Retina (tissue), 1 donor: Measurements from ENCODE around the gene ABLIM1.

Source experiments
- DNase-seq: peaks from one replicate; pipeline ENCODE4 v3.0.0-alpha.2; 2016

Gene ABLIM1

GRCh38 chr10:114541081-114541796 is 116.8 kb downstream of the ABLIM1 start:
- no peak for DNase-seq

DNA sequence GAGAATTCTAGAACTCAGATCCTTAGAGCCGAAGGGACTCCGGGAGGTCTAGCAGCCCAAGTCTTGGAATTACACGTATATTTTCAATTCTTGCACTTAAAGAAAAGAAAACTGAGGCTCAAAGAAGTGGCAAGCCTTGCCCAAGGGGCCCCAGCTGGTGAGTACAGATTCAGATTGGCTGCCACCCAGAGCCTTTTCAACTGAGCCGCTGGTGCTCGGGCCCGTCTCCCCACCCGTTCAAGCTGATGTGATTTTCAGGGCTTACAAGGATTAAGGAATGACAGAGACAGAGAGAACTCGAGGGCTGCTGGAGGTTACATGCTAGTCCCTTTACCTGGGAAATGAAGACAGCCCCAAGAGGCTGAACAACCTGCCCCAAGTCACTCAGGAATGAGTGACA is 117.8 kb downstream of the ABLIM1 start:
- no peak for DNase-seq

- no peak for DNase-seq
Observed at GRCh38 chr10:114539623-114540022, 118.5 kb downstream of the ABLIM1 start.

DNA sequence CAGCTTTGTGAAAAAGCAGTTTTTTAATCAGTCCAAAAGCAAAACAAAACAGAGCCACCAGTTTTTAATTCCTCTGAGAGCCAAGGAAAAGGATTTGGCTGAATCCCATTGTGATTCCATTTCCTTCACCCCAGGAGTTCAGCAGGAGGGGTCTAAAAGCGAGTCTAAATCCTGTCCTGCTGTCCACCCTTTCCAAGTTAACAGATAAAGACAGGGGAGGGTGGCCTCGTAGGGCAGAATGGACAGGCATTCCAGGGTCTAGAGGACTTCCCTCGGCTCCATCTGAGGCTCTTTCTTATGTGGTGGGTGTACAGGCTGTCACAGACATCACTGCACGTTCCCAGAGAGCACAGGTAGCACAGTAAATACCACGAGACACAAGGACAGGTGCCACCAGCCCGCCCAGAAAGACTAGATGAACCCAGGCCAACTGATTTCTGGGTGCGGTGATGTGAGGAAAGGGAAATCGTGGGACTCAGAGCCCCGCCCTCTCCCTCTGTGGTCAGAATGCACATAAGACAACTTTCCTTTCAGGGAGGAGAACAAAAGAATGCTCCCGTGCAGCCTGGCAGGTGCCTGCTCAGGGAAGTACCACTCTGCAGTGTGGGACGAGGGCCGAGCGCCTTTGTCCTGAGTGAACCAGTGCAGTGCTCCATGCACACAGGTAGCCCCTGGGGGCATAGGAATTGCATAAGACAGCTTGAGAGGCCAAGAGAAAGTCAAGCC is 119.7 kb downstream of the ABLIM1 start:
- DNase-seq = peak; percentile 18

DNA sequence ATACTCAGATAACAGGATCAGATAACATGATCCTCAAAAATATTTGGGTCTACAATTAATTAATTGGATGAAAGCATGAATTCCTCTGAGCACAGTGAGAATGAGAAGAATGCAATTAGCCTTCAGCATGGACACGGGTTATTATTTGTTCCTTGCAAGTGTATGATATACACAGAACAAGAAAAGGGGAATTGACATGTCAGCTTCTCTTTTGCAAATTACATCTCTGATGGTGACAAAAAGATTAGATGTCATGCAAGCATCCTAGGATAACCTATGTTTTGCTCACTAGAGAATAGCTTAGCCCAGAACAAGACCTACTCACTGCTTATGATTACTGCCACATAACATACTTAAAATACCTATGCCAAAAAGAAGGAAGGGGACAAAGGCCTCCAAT is 120.3 kb downstream of the ABLIM1 start:
- peak; percentile 14 for DNase-seq

GRCh38 chr10:114534571-114534981 is 123.5 kb downstream of the ABLIM1 start:
- no peak for DNase-seq

GRCh38 chr10:114532226-114532625 is 125.8 kb downstream of the ABLIM1 start:
- DNase-seq = no peak

GRCh38 chr10:114526504-114527238 is 131.4 kb downstream of the ABLIM1 start:
- DNase-seq = peak; percentile 88

DNA sequence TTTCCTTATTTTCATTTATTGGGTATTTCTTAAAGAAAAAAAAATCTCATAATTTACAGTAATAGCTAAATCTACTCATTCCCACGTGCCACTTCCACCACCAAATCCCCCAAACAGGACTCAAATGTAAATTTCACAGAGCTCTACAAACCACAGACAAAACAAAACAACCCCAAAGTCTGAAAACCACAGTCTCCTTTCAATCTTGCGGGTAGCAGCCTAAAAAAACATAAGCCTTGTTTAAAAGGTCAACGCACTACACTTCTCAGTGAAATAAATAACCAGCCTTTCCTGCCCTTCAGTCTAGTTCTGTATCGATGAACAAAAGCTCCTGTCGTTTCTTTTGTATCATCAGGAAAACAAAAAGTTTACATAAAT is 132.0 kb downstream of the ABLIM1 start:
- DNase-seq = no peak

- no peak for DNase-seq
Observed at GRCh38 chr10:114525368-114525949, 132.6 kb downstream of the ABLIM1 start.

- no peak for DNase-seq
Observed at GRCh38 chr10:114523876-114524275, 134.2 kb downstream of the ABLIM1 start.

DNA sequence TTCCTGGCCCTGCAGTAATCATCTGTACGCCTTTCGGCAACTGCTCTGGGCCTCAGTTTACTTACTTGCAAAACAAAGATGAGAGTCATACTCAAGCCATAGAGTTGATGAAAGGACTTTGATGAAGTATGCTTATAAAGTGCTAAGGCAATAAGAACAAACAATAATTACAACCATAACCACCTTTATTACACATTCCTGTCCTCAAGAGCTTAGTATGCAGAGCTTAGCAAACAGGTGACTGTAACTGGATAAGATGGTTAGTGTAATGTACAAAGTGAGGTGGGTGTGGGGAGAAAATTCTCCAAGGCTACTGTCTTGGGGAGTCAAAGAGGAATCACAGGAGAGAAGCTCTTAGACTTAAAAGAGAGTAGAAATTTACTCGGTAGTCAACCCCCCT is 136.8 kb downstream of the ABLIM1 start:
- no peak for DNase-seq

- no peak for DNase-seq
Observed at GRCh38 chr10:114520453-114520852, 137.6 kb downstream of the ABLIM1 start.

GRCh38 chr10:114519756-114520293 is 138.2 kb downstream of the ABLIM1 start:
- DNase-seq = no peak

GRCh38 chr10:114519306-114519669 is 138.8 kb downstream of the ABLIM1 start:
- no peak for DNase-seq

DNA sequence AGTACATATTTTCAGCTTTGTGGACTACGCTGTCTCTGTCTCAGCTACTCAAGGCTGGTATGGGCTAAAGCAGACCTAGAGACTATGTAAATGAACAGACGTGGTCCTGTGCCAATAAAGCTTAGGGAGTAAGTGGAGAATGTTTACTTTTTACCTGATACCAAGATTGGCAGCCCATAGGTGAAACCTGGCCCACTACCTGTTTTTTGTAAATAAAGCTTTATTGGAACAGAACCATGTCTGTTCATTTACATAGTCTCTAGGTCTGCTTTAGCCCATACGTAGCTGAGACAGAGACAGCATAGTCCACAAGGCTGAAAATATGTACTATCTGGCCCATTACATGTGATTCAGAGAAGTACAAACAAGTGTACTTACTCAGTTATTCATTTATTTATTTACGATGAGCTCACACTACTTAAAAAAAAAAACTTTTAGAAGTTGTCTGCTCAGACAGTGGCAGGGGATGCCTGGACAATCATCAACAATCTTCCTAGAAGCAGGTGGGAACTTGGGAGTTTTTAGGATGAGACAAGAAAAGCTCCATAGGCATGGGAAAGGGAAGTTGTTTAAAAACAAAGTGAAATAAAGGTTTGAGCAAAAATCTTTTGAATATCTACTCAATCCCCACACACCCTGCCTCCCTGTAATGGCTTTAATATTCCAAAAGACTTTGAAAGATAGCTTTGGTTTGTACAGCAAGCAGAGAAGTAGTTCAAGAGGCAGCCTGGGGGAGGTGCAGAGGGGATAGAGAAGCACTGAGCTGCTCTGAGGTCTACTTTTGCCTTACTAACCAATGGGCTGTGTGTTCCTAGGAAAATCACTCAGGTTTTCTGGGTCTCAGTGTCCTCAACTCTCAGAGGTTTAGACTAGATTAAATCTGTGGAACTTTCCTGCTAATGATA is 139.4 kb downstream of the ABLIM1 start:
- DNase-seq = no peak

DNA sequence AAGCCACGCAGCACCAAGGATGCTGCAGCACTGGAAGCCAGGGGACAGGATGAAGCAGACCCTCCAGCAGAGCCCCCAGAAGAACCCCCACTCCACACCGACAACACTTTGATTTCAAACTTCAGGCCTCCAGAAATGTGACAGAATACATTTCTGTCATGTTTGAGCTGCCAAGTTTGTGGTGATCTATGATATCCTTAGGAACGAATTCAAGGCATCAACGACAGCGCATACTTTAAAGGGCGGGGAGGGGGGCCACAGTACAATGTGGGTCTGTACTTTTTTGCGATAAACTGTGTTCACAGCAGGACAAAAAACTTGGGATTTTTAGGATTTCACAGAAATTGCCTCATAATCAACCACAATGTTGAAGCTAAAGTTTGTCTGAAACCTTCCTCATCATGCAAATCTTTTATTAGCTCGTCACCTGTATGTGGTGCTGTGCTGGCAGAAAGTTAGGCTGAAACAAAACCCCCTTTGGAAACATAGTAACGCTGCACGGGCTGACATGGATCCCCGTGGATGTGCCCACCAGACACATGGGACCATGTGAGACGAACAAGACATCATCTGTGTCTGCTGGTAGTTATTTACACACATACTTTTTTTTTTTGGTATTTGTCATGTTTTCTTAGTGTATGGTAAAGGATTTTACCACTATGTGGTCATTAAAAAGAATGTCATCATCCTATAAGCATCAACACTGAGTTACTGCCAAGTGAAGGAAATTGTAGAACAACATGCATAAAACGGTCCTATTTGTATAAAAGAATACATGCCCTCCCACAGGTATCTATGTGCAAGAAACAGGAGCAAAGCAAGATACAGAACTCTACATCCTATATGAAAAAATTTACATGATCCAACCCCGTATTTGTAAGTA is 140.5 kb downstream of the ABLIM1 start:
- no peak for DNase-seq

DNA sequence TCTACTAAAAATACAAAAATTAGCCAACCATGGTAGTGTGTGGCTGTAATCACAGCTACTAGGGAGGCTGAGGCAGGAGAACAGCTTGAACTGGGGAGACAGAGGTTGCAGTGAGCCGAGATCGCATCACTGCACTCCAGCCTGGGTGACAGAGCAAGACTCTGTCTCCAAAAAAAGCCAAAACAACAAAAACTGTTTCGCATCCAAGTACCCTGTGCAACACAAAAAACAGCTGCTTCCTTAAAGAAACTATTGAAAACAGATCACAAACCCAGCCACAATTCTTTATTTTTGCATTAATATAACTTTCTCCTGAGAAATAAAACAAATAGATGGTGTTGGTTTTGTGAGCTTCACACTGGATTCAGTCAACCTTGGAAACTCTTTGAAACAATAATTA is 141.7 kb downstream of the ABLIM1 start:
- DNase-seq = no peak

GRCh38 chr10:114515298-114515914 is 142.7 kb downstream of the ABLIM1 start:
- DNase-seq = no peak

- no peak for DNase-seq
Observed at GRCh38 chr10:114513381-114513792, 144.7 kb downstream of the ABLIM1 start.

- DNase-seq = no peak
Observed at GRCh38 chr10:114511881-114512280, 146.2 kb downstream of the ABLIM1 start.
